DND-41 (cell line): ENCODE results near the gene DLGAP1.

Experiments
- CTCF ChIP-seq: IDR thresholded peaks from 2 replicates; pipeline ENCODE4 v1.5.1; 2012; ENCODE audit warnings: borderline replicate concordance, low read length, moderate library complexity, mild to moderate bottlenecking; ENCODE audit not compliant: poor library complexity, severe bottlenecking; ENCODE audit errors: extremely low read depth
- EZH2 ChIP-seq: IDR thresholded peaks from 3 replicates; pipeline ENCODE4 v1.6.1; 2012; ENCODE audit warnings: borderline replicate concordance, low read depth, mild to moderate bottlenecking, moderate library complexity, low read length, inconsistent platforms; ENCODE audit not compliant: severe bottlenecking

GRCh38 chr18:3930126-3931012, 524.7 kb downstream of the DLGAP1 start:
- TF ChIP-seq CTCF (no peak), EZH2 (no peak)
